HG03280 (cell line): Measurements from ENCODE around the gene WIPF2.

Experiments used
- ATAC-seq: cut with Tn5 transposase; IDR thresholded peaks from one replicate; pipeline ENCODE4 v1.9.1; 2021; ENCODE audit warnings: mild to moderate bottlenecking, moderate library complexity; ENCODE audit not compliant: unreplicated experiment

Gene WIPF2

GRCh38 chr17:40312893-40313667, 94.0 kb downstream of the WIPF2 start:
- no peak for ATAC-seq

GRCh38 chr17:40313668-40314583, 94.8 kb downstream of the WIPF2 start:
- no peak for ATAC-seq

GRCh38 chr17:40314584-40314956, 95.5 kb downstream of the WIPF2 start:
- no peak for ATAC-seq

- ATAC-seq: no peak
Measured at GRCh38 chr17:40315206-40315605, 96.1 kb downstream of the WIPF2 start.

GRCh38 chr17:40315678-40316570, 96.8 kb downstream of the WIPF2 start:
- no peak for ATAC-seq

GRCh38 chr17:40316571-40317344, 97.7 kb downstream of the WIPF2 start:
- no peak for ATAC-seq

GRCh38 chr17:40317345-40317873, 98.3 kb downstream of the WIPF2 start:
- no peak for ATAC-seq

GRCh38 chr17:40317880-40318829, 99.1 kb downstream of the WIPF2 start:
- ATAC-seq: peak; percentile 68

- no peak for ATAC-seq
Measured at GRCh38 chr17:40318830-40319391, 99.8 kb downstream of the WIPF2 start.

GRCh38 chr17:40319651-40320540, 100.8 kb downstream of the WIPF2 start:
- no peak for ATAC-seq

GRCh38 chr17:40320756-40321523, 101.8 kb downstream of the WIPF2 start:
- no peak for ATAC-seq

- ATAC-seq: no peak
Measured at GRCh38 chr17:40321524-40321929, 102.4 kb downstream of the WIPF2 start.

- ATAC-seq: no peak
Measured at GRCh38 chr17:40321961-40322357, 102.9 kb downstream of the WIPF2 start.

GRCh38 chr17:40322358-40323315, 103.5 kb downstream of the WIPF2 start:
- ATAC-seq: peak; percentile 33
